GM21786 (cell line): Measurements from ENCODE around the gene LRGUK.
A peak's percentile ranks its signal among the peaks of the same experiment; 100 is the strongest.
"Not testable (repeated sequence)": the region's sequence is repeated elsewhere in the genome, so short reads cannot be mapped to it uniquely, and the experiment has no call there.

Source experiments
- ATAC-seq: cut with Tn5 transposase; IDR thresholded peaks from one replicate; pipeline ENCODE4 v1.9.1; 2021; ENCODE audit not compliant: unreplicated experiment

The LRGUK gene, protein sequence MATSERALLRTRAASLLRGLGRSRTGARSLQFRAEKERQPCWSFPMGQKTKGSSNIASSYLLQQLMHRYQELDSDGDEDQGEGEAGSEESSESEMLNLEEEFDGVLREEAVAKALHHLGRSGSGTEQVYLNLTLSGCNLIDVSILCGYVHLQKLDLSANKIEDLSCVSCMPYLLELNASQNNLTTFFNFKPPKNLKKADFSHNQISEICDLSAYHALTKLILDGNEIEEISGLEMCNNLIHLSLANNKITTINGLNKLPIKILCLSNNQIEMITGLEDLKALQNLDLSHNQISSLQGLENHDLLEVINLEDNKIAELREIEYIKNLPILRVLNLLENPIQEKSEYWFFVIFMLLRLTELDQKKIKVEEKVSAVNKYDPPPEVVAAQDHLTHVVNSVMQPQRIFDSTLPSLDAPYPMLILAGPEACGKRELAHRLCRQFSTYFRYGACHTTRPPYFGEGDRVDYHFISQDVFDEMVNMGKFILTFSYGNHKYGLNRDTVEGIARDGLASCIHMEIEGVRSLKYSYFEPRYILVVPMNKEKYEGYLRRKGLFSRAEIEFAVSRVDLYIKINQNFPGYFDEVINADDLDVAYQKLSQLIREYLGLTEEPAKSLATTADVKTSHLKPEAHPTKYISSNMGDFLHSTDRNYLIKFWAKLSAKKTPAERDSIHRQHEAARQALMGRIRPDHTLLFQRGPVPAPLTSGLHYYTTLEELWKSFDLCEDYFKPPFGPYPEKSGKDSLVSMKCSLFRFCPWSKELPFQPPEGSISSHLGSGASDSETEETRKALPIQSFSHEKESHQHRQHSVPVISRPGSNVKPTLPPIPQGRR

DNA sequence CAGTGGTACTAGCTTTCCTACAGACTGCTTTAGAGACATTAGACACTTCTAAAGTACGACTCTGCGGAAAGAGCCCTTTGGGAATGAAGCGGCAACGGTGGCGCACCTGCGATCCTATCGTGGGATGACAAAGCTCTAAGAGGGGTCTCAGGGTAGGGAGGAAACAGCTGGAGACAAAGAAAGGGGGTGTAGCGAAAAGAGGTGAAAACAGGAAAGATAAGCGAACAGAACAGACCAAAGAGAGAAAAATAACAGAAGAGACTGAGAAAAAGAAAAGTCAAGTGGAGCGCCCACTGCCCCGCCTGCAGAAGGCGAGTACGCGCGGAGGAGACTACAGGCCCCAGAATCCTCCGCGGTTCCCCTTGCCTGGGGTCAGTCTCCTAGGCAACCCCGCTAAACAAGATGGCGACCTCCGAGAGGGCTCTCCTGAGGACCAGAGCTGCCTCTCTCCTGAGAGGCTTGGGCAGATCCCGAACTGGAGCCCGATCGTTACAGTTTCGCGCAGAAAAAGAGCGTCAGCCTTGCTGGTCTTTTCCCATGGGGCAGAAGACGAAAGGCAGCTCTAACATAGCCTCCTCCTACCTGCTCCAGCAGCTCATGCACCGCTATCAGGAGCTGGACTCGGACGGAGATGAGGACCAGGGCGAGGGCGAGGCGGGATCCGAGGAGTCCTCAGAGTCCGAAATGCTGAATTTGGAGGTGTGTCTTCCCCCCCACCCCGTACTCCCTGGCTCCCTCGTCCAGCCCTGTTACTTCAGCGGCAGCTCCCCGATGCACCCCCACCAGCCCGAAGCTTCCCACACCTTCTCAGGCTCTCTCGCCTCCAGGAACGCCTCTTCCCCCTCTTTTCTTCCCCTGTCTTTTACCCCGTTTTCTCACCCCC, at the start of gene LRGUK:
TSS of gene LRGUK (plus strand) at position 375 of the 883 bp plus-strand sequence. CDS start at position 403, 28 bp downstream.
- peak; percentile 100 for ATAC-seq

DNA sequence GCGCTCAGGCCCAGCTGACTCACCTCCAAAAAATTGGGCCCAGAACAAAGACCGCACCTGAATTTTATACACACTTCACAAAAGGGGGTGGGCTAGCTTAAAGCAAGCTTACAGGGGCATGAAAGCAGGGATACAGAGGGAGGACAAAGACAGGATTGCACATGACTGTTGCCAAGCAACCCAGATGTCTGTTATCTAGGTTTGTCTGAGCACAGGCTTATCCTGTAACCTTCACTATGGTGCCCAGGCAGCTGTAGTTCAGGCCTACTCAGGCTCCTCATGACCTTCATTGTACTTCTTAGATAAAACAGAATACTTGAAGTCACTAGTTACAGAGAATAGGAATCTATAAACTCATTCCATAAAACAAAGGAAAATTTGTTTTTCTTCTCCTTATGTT, 49.6 kb upstream of the LRGUK start:
- ATAC-seq, result not testable (repeated sequence)

DNA sequence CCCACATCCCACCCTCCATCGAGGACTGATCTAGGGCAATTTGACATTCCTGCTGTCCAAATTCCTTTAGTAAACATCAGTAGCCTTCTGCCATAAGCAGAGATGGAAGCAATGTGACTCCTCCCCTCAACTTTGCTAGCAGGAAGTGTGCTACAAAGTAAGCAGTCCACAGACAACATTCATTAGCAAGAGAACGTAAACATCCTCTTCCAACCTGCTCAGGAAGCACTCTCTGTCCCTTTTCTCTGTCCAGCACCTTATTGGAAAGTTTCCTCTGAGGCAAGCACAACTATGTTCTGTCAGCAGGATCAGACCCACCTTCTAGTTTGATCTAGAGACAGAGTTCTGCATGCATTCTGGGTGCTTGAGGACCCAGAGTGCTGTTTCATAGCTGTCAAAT, 48.1 kb upstream of the LRGUK start:
- ATAC-seq, result no peak

DNA sequence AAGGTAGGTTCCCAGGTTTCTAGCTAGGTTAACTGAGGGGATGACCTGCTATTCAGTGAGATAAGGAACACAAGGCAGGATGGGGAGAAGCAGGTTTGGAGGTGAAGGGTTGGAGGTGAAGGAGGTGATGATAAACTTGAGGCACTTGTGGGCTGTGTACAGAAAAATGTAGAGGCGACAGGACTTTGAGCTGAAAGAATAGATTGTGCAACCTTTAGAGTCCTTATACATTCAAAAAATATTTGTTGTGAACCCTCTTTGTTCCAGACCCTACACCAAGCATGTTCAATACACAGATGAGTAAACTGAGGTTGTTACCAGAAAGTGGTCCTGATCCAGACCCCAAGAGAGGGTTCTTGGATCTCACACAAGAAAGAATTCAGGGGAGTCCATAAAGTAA, 45.4 kb upstream of the LRGUK start:
- ATAC-seq, result no peak

DNA sequence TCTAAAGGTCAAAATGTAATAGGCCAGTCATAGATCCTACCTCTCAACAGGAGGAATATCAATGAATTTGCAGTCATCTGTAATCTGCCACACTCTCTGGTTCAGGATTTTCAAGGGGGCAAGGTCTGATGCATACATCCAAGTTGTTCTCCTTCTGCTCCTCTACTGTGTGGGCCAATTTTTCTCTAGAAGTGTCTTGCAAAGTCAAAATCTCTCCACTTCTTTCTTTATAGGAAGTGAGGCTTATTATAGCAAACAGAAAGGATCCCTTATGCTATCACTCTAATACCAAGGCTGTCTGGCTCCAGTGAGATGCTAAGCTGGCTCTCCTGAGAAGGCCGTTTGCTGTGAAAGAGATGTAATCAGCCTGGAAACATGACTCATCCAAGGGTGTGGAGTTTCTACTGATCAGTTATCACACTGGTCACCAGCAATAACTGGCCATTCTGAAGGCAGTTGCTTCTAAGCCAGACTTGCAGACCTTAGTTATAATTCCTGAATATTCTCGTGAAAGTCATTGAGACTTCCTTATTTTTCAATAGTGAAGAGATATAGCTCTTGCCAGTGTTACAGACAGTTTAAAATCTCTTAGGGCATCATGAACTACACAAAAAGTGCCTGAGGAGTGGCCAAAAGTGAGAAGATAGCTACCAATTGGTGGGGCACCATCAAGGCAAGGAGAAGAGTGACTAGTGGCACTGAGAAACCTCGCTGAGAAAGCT, 43.2 kb upstream of the LRGUK start:
- no peak for ATAC-seq

DNA sequence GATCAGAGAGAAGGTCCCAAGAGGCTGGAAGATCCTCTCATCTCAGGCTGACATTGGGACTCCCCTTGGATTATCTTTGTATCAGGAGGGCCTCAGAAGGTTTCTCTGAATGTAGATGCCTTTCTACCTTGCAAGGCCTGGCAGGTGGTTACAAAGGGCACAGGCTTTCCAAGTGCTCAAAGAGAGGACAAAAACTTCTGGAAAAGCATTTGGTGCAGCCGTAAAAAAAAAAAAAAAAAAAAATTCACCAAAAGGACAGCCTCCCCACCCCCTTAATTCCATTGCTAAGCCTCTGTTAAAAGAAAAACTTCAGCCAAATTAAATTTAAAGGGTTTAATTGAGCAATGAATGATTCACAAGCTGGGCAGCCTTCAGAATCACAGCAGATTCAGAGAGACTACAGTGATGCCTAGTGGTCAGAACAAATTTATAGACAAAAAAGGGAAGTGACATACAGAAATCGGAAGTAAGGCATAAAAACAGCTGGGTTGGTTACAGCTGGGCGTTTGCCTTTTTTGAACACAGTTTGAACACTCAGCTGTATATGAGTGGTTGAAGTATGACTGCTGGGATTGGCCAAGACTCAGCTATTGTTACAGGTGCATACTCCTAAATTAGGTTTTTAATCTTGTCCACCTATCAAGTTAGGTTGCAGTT, 42.5 kb upstream of the LRGUK start:
- ATAC-seq, result no peak

DNA sequence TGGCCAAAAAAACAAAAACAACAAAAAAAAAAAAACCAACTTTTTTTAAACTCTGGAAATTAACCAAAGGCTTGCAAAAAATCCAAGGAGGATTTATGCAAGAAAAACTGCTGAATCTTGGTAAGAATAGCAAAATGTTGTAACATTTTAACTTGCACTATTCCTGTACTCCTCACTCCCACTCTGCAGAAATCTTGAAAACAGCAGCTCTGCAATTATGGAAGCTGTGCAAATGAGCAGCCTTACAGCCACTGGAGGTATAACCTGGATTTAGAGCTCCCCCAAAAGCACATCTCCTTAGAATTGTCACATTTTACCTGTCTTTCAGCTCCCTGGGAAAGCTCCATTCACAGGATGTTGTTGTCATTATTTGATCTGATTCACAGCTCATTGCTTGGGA, 41.8 kb upstream of the LRGUK start:
- no peak for ATAC-seq

DNA sequence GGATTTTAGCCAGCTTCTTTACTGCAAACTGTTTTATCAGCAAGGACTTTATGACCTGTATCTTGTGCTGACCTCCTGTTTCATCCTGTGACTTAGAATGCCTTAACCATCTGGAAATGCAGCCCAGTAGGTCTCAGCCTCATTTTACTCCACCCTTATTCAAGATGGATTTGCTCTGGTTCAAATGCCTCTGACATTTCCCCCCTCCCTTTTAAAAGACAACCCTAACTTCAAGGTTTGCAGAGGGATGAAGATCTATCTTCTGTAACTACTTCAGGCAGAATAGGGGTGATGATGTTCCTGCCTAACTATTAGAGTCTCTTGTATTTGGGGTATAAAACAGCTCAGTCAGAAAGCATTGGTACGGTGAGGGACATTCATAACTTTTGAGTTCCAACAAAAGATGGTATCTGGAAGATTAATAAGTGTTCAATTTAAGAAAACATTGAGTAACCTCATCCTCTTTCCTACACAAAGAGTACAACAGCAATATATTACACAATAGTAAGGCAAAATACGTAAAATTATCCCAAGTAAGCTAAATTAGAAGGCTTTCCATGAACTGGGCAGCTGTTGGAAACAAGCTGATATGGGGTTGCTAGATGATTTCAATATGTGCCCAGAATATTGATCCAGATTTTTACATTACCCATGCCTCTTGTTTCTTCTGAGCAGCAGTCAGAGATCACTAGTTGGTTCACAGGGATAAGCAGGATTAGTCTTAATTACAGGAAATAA, 40.0 kb upstream of the LRGUK start:
- ATAC-seq, result no peak

DNA sequence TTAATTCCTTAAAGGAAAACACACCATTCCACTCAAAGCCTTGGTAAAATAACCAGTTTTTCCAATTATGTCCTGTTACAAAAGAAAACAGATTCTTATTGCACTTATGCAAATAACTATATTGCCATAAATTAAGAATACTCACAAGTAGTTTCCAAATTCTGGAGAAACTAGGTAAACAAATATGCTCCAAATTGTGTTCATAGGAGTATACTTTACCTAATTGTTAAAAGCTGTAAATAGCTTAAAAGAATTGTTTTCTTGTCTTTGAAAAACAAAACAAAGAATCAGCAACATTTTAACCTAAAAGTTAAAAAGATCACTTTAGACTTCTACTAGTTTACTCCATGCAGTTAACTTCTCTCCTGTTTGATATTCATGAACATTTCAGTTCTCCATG, 38.9 kb upstream of the LRGUK start:
- ATAC-seq, result no peak

DNA sequence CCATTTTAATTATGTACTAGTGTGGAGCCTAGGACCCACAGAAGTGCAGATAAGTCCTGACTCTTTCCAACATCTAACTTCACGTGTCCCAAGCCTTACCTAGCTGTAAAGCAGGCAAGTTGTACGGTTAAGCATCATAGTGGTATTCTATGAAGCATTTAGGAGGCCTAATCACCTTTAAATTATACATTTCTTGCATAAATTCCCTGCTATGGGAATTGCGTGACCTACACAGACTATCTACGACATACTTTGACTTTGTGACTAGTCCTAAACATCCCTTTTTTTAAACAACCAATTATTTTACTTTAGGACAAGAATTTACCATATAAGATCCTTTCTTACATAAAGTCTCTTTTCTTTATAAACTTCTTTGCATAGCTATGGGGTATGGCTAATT, 37.7 kb upstream of the LRGUK start:
- no peak for ATAC-seq

DNA sequence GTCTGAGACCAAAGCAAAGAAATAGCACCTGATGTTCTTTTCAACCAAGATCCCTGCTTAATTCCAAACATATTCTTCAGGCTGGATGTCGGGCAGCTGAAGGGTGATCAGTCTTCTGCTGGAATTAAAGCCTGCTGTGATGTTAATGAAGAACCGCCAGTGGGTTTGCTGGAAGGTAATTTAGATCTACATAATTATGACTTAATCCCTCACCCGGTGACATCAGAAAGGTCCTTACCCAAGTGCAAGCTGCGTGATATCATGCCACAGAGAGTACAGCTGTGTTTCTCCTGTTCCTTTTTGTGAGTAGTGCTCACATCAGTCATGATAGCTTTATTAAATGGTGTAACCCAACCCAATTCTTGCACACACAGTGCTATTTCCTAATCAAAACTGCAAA, 29.1 kb upstream of the LRGUK start:
- no peak for ATAC-seq

DNA sequence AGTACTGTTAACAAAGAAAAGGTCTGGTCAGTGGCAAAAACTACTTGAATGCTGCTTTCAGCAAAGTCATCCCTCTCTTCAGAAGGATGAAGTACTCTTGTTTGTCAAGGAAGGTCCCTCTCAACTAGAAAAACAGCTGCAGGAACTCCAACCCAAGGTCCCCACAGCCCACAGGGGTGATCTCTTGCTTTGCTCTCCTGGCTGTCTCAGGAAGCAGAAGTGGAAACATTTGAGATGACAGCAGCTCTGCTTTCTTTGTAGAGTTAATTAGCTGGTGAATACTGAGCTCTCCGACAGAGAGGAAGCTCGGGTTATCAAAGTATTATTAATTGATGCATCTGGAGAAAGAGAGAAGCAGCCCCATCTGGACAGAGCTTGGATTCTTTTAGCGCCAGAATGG, 25.4 kb upstream of the LRGUK start:
- ATAC-seq, result no peak

DNA sequence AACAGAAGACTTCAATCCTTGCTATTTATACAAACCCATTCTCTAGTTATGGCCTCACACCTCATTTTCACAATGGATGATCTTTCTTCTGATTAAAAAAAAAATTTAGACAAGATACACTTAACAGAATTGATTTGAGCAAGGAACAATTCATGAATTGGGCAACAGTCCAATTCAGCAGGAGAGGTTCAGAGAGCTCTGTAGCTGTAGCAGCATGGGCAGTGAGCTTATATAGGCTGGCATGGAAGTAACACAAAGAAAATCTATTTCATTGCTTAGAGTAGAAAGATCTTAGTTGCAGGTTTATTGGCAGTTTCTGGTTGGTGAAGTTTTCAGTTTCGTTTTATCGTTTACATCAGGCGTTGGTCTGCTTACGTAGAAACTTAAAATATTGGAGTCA, 23.0 kb upstream of the LRGUK start:
- ATAC-seq, result no peak

DNA sequence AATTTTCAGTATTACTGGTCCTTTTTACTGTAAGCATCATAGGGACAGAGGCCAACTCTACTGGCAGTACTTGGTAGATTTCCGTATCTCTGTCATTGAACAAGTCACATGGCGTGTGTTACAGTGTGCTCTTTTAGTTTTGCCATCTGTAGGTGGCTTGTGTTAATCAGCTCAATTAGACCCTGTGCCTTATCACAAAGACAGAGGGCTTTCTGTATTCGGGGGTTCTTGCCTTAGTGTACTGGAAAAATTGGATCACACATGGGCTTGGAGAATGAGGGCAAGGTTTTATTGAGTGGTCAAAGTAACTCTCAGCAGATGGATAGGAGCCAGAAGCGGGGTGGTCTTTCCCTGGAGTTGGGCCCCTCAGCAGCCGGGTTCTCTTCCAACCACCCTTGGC, 21.3 kb upstream of the LRGUK start:
- no peak for ATAC-seq

DNA sequence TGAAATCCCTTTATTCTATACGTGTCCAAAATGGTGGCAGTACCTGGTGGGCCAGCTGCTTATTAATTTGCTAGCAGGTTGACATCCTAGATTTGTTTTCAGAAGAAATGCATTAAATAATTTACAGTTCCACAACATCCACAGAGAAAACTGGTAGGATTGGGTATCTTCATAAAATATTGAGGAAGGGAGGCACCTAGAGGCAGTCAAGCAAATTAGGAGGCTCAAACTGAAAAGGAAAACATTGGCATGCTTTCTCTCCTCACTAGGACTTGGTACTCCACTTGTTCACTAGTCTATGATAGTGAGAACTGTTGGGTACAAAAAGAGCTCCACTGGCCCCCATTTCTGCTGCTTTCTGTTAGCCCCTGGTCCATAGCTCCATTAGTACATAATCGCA, 18.3 kb upstream of the LRGUK start:
- ATAC-seq, result no peak

DNA sequence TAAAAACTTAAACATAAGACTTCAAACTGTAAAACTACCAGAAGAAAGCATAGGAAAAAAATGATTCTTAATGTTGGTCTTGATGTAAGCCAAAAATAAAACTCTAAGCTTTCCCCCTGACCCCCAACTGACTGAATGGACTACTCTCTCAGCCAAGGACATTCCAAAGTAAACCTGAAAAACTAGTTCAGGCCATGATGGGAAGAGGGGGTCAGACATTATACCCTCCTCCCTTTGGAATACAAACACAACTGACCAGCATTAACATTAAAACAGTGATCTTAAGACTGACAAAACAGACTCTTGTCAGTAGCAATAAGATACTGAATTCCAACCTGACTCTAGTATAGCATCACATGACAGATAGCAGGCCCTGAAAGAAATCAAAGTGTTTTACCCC, 13.5 kb upstream of the LRGUK start:
- ATAC-seq, result no peak

DNA sequence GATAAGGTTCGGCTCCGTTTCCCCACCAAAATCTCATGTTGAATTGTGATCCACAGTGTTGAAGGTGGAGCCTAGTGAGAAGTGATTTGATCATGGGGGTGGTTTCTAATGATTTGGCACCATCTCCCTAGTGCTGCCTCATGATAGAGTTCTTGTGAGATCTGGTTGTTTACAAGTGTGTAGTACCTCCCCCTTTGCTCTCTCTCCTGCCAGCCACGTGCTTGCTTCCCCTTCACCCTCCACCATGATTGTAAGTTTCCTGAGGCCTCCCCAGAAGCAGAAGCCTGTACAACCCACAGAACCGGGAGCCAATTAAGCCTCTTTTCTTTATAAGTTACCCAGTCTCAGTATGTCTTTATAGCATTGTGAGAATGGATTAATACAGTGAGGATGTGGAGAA, 12.1 kb upstream of the LRGUK start:
- ATAC-seq, result no peak

DNA sequence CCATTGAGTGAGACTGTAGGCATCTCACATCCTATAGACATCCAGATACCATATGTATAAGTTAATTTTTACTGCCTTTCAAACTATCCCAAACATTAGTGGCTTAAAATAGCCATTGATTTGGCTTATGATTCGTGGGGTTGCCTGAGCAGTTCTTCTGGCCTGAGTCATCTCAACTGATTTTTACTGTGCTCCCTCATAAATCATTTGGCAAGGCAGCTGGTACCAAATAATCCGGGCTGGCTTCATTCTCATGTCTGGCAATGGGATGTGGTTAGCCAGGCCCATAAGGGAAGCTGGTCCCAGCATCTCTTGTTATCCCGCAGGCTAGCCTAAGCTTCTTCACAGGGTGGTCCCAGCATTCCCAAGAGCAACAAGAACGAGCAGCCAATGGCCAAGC, 6.7 kb upstream of the LRGUK start:
- no peak for ATAC-seq

DNA sequence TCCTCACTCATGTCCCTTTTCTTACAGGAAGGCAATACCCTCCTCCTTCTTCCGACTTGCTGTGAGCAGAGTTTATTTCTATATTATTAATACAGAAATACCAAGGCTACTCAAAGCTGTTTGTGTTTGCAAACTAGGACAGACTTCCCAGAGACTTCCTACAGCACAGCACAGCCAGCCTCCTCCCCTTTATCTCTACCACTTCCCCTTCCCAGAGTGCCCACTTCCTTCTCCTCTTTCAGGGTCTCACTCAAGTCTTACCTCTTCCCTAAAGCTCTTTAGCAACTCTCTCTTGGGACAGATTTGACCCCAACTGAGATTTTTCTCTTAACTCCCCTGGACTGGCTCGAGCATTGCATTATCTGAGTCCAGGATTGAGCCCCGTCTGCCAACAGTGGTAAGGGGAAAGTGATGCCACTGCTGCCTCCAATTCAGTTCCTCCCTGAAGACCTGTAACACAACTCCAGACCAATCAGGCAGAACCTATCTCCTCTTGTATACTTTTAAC, 5.5 kb upstream of the LRGUK start:
- no peak for ATAC-seq
